ENCODE measurements around the gene NRG2.

The NRG2 gene

DNA sequence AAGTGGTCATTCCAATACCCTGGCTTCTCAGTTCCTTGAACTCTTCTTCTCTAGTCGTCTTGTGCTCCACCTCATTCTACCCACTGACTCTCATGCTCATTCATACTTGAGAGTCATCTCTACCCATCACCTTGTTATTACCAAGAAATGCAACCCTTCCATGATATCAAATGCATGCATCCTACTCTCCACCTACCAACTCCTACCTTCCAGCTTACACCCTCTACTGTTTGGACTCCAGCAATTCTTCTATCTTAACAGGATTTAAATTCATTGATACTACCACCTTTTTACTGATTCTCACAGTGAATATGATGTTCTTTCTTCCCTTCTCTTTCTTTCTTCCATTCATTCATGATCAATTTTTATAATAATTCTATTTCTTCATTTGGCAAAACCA lies 30.7 kb downstream of the NRG2 start:
- TF ChIP-seq, protein P1, sequence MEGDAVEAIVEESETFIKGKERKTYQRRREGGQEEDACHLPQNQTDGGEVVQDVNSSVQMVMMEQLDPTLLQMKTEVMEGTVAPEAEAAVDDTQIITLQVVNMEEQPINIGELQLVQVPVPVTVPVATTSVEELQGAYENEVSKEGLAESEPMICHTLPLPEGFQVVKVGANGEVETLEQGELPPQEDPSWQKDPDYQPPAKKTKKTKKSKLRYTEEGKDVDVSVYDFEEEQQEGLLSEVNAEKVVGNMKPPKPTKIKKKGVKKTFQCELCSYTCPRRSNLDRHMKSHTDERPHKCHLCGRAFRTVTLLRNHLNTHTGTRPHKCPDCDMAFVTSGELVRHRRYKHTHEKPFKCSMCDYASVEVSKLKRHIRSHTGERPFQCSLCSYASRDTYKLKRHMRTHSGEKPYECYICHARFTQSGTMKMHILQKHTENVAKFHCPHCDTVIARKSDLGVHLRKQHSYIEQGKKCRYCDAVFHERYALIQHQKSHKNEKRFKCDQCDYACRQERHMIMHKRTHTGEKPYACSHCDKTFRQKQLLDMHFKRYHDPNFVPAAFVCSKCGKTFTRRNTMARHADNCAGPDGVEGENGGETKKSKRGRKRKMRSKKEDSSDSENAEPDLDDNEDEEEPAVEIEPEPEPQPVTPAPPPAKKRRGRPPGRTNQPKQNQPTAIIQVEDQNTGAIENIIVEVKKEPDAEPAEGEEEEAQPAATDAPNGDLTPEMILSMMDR (IDR thresholded peaks at IDR 0.05; ENCODE audit: borderline replicate concordance, control extremely low read depth, extremely low read depth, insufficient read depth, missing control alignments) = no peak
- no peak for DNase-seq (ENCODE audit: low spot score)
- in situ Hi-C loops (cut with MboI; ENCODE audit: low sequenced_read_pairs, unreplicated experiment) = no loop called here

DNA sequence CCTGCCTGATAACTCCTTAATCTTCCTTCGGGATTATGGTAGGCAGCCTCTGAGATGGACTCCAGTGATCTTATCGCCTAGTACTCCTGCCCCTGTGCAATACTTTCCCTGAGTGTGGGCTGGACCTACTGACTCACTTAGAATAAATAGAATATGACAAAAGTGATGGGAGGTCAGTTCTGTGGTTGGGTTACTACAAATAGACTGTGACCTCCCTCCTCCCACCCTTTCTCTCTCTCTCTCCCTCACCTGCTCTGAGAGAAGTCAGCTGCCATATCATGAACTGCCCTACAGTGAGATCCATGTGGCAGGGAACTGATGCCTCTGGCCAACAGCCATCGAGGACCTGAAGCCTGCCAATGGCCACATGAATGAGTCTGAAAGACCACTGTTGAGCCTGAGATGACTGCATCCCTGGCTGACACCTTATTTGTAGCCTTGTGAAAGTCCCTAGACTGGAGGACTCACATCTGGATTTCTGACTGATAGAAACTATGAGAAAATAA lies 31.7 kb downstream of the NRG2 start:
- TF ChIP-seq, protein P1 (IDR thresholded peaks at IDR 0.05; ENCODE audit: borderline replicate concordance, control extremely low read depth, extremely low read depth, insufficient read depth, missing control alignments) = no peak
- in situ Hi-C loops (cut with MboI; ENCODE audit: low sequenced_read_pairs, unreplicated experiment) = no loop called here
- peak; percentile 46 for DNase-seq (ENCODE audit: low spot score)

DNA sequence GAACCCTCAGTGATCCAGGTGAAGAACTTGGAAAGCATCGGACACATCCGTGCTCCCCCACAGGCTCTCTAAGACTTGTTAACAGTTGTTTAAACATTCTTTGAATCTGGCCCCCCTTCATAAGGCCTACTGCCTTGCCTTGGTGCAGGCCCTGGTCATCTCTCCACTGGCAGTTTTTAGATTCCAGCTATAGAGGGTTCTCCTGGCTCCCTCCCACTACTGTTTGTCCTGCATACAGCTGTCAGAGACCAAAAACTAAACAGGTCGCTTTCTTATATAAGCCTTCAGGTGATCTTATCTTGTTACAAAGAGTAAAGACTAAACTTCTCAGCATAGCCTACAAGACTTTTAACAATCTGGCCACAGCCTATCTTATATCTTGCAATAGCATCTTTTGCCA lies 32.3 kb downstream of the NRG2 start:
- DNase-seq (ENCODE audit: low spot score) = no peak
- in situ Hi-C loops (cut with MboI; ENCODE audit: low sequenced_read_pairs, unreplicated experiment) = no loop called here
- TF ChIP-seq, protein P1 (IDR thresholded peaks at IDR 0.05; ENCODE audit: borderline replicate concordance, control extremely low read depth, extremely low read depth, insufficient read depth, missing control alignments) = no peak

DNA sequence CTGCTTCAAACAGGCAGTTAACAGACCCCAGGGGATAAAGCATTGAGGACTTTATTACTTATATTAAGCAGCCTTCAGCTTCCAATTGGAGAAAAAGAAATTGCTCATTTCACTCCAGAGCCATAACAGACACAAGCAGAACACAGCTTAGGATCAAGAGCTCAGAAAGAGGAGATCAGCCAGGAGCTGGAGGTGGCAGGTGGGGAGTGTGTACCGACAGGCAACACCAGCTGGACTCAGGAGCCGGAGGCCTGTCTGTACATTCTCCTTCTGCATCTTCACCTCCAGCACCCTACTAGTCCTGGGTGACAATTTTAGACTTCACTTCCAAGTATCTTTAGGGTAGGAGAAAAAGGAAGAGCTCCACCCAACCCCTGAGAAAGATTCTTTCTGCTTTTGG lies 35.8 kb downstream of the NRG2 start:
- in situ Hi-C loops (cut with MboI; ENCODE audit: low sequenced_read_pairs, unreplicated experiment) = no loop called here
- TF ChIP-seq, protein P1 (IDR thresholded peaks at IDR 0.05; ENCODE audit: borderline replicate concordance, control extremely low read depth, extremely low read depth, insufficient read depth, missing control alignments) = no peak
- DNase-seq (ENCODE audit: low spot score) = no peak

DNA sequence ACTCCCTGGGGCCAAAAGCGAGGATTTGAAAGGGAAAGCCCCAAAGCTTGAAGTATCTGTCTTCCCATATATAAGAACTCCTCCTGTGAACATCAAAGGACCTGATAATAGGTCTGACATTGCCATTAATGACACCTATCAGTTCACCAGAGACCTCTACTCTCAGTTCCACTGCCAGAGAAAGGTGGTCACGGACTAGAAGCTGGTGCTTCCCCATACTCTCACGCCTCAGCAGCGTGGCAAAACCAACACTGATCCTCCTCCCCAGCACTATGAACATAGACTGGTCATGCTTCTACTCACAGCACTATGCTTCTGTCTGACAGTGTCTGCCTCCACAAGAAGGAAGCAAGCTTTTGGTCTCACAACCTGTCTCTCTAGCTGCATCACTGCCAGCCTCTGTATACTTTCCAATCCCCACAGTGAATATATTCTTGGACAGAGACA lies 37.9 kb downstream of the NRG2 start:
- TF ChIP-seq, protein P1 (IDR thresholded peaks at IDR 0.05; ENCODE audit: borderline replicate concordance, control extremely low read depth, extremely low read depth, insufficient read depth, missing control alignments) = no peak
- DNase-seq (ENCODE audit: low spot score) = peak; percentile 66
- in situ Hi-C loops (cut with MboI; ENCODE audit: low sequenced_read_pairs, unreplicated experiment) = no loop called here

DNA sequence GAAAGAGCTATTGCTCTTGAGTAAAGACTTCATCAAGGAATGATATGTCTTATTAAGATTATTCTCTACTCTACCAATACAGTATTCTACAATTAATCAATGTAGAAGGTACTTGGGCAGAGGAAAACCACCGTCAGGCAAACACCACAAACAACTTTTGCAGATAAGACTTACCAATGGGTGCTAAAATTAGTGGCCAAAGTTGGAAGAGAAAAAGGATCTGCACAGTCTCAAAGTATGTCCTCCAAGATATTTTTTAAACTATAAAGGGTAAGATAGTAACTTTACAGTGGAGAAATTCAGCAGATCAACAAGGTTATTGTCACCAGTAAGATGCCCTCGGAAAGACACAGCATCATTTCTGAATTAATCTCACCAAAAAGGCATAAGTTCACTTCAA lies 38.9 kb downstream of the NRG2 start:
- DNase-seq (ENCODE audit: low spot score) = no peak
- TF ChIP-seq, protein P1 (IDR thresholded peaks at IDR 0.05; ENCODE audit: borderline replicate concordance, control extremely low read depth, extremely low read depth, insufficient read depth, missing control alignments) = no peak
- in situ Hi-C loops (cut with MboI; ENCODE audit: low sequenced_read_pairs, unreplicated experiment) = no loop called here

DNA sequence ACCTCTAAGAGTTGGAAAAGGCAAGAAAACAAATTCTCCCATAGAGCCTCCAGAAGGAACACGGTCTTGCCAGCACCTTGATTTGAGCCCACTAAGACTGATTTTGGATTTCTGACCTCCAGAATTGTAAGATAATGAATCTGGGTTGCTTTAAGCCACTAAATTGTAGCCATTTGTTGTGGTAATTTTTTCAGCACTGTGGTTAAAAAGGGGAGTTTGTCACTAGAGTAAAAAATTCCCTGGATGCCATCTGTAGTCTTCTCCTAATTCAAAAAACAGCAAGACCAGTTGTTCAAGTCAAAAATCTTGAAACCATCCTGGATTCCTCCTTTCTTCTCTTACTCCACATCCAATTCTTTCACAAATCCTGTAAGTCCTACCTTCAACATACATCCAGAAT lies 39.6 kb downstream of the NRG2 start:
- in situ Hi-C loops (cut with MboI; ENCODE audit: low sequenced_read_pairs, unreplicated experiment) = no loop called here
- TF ChIP-seq, protein P1 (IDR thresholded peaks at IDR 0.05; ENCODE audit: borderline replicate concordance, control extremely low read depth, extremely low read depth, insufficient read depth, missing control alignments) = no peak
- DNase-seq (ENCODE audit: low spot score) = no peak

All from GM13976 (cell line).